Neural cell (in vitro differentiated cells): ENCODE measurements around the gene CLEC16A. TPM values are rescaled to one million over a fixed set of nuclear protein-coding genes. Genes with fewer than 3 reads are reported as not detected.

Source experiments
- H2AFZ ChIP-seq: fragments of 200-600, 300-800 bp; sonication (generic), shearing (Covaris generic); 2 replicates; pipeline ENCODE4 v1.6.0; 2014; ENCODE audit warnings: low read depth, mild to moderate bottlenecking, antibody characterized with exemption, low read length, moderate library complexity
- H3F3A ChIP-seq: fragments of 200-600 bp; shearing (Covaris generic); 2 replicates; pipeline ENCODE4 v1.6.1; 2016; ENCODE audit warnings: mild to moderate bottlenecking, moderate library complexity, mixed read lengths, antibody characterized with exemption, low read length; ENCODE audit not compliant: insufficient read depth, poor library complexity, severe bottlenecking
- H3K27ac ChIP-seq: fragments of 200-600, 300-800 bp; sonication (generic), shearing (Covaris generic); 2 replicates; pipeline ENCODE4 v1.5.1; 2014; ENCODE audit warnings: mild to moderate bottlenecking, low read length, moderate library complexity
- H3K27me3 ChIP-seq: fragments of 300-800, 200-600 bp; sonication (generic), shearing (Covaris generic); 2 replicates; pipeline ENCODE4 v1.6.0; 2014; ENCODE audit warnings: mild to moderate bottlenecking, low read depth, low read length, moderate library complexity; ENCODE audit not compliant: insufficient read depth
- H3K36me3 ChIP-seq: fragments of 300-800, 200-600 bp; sonication (generic), shearing (Covaris generic); 2 replicates; pipeline ENCODE4 v1.5.1; 2014; ENCODE audit warnings: mild to moderate bottlenecking, antibody characterized with exemption, low read length, moderate library complexity; ENCODE audit not compliant: insufficient read depth
- H3K4me2 ChIP-seq: fragments of 300-800, 200-600 bp; sonication (generic), shearing (Covaris generic); 2 replicates; pipeline ENCODE4 v1.6.0; 2014; ENCODE audit warnings: mild to moderate bottlenecking, low read length
- H3K4me3 ChIP-seq: fragments of 300-800, 200-600 bp; sonication (generic), shearing (Covaris generic); 2 replicates; pipeline ENCODE4 v1.5.1; 2014; ENCODE audit warnings: mild to moderate bottlenecking, low read length, moderate library complexity
- H3K79me2 ChIP-seq: fragments of 200-600 bp; shearing (Covaris generic); replicated peaks from 2 replicates; pipeline ENCODE4 v1.6.0; 2014; ENCODE audit warnings: mild to moderate bottlenecking, low read length, moderate library complexity; ENCODE audit not compliant: insufficient read depth
- H3K9ac ChIP-seq: fragments of 300-800, 200-600 bp; sonication (generic), shearing (Covaris generic); 2 replicates; pipeline ENCODE4 v1.6.1; 2016; ENCODE audit warnings: mild to moderate bottlenecking, low read length, mixed read lengths
- H3K9me2 ChIP-seq: fragments of 200-600 bp; shearing (Covaris generic); 2 replicates; pipeline ENCODE4 v1.6.1; 2016; ENCODE audit warnings: mild to moderate bottlenecking, low read length, mixed read lengths; ENCODE audit not compliant: insufficient read depth
- H3K9me3 ChIP-seq: fragments of 200-600, 300-800 bp; sonication (generic), shearing (Covaris generic); 2 replicates; pipeline ENCODE4 v1.6.1; 2016; ENCODE audit warnings: mild to moderate bottlenecking, mixed run types, low read length, moderate library complexity, mixed read lengths
- H4K20me1 ChIP-seq: fragments of 200-600 bp; shearing (Covaris generic); 2 replicates; pipeline ENCODE4 v1.6.1; 2016; ENCODE audit warnings: mild to moderate bottlenecking, mixed run types; ENCODE audit not compliant: insufficient read depth
- CTCF ChIP-seq: fragments of 450-650 bp; IDR thresholded peaks from 2 replicates; pipeline ENCODE4 v1.5.1; 2014; ENCODE audit warnings: antibody characterized with exemption, mild to moderate bottlenecking, moderate library complexity; ENCODE audit not compliant: poor library complexity, severe bottlenecking
- EP300 ChIP-seq: fragments of 450-650 bp; conservative IDR thresholded peaks from 2 replicates; pipeline ENCODE4 v1.6.1; 2014; ENCODE audit warnings: antibody characterized with exemption, mild to moderate bottlenecking, moderate library complexity; ENCODE audit not compliant: poor library complexity, severe bottlenecking
- EZH2 ChIP-seq: fragments of 200-600, 300-800 bp; shearing (Covaris generic), sonication (generic); IDR thresholded peaks from 2 replicates; pipeline ENCODE4 v1.6.1; 2014; ENCODE audit warnings: antibody characterized with exemption, low read length, borderline replicate concordance, mild to moderate bottlenecking; ENCODE audit not compliant: insufficient read depth, poor library complexity, severe bottlenecking
- MXI1 ChIP-seq: fragments of 450-650 bp; conservative IDR thresholded peaks from 2 replicates; pipeline ENCODE4 v1.6.1; 2014; ENCODE audit warnings: antibody characterized with exemption, mild to moderate bottlenecking; ENCODE audit not compliant: poor library complexity, severe bottlenecking
- POLR2AphosphoS5 ChIP-seq: IDR thresholded peaks from 2 replicates; pipeline ENCODE4 v1.6.1; 2012
- RAD21 ChIP-seq: fragments of 450-650 bp; conservative IDR thresholded peaks from 2 replicates; pipeline ENCODE4 v1.6.1; 2014; ENCODE audit warnings: antibody characterized with exemption, mild to moderate bottlenecking, moderate library complexity
- SMC3 ChIP-seq: fragments of 450-650 bp; conservative IDR thresholded peaks from 2 replicates; pipeline ENCODE4 v1.6.1; 2014; ENCODE audit warnings: antibody characterized with exemption, mild to moderate bottlenecking, moderate library complexity; ENCODE audit not compliant: poor library complexity
- TAF1 ChIP-seq: IDR thresholded peaks from 2 replicates; pipeline ENCODE4 v1.6.1; 2012; ENCODE audit warnings: low read depth
- polyA plus RNA-seq: library from polyadenylated mRNA; depleted of rRNA; stranded (reverse); fragments of >200 nt; gene quantifications from 2 replicates; pipeline ENCODE4 v1.2.3, GENCODE V29; 2014
- TF ChIP-seq, protein P1 (sequence below): IDR thresholded peaks from 2 replicates; pipeline ENCODE4 v1.6.1; 2012; ENCODE audit warnings: borderline replicate concordance

The CLEC16A gene
- polyA plus RNA-seq, 1 donor from 2014 or later: 11.1 TPM

DNA sequence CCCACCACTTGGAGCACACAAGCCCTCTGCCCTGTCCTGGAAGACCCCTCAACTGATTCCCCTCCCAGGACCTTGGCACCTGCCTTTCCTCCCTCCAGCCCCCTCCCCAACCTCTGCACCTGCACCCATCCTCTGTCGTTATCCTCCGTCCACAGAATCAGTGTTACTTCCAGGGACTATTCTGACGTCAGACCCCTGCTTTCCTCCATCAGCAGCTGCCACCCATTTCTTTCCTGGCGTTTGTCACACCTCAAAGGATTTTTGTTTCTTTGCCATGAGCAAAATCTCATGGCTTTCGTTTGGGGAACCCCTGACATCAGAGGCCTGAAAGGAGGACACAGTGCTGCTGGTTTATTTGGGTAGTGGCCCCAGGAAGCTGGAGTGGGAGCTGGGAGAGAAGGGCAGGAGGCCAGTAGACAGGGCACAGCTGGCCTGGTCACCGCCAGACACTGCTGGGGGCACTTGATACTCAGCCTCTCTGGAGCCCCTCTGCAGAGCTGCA lies 243.2 kb downstream of the CLEC16A start:
- H3K79me2 ChIP-seq: no peaks in the 10 kb centered on the region
- no peaks in the 10 kb centered on the region for H3K9me3 ChIP-seq
- H4K20me1 ChIP-seq: no peaks in the 10 kb centered on the region
- no peaks in the 10 kb centered on the region for H3K27me3 ChIP-seq
- no peaks in the 10 kb centered on the region for H3K9me2 ChIP-seq
- no peaks in the 10 kb centered on the region for H3F3A ChIP-seq
- no peak overlapping the region for H2AFZ ChIP-seq
- H3K4me3 ChIP-seq: no peak overlapping the region
- no peak overlapping the region for H3K9ac ChIP-seq
- no peak overlapping the region for H3K4me2 ChIP-seq
- TF ChIP-seq CTCF (no peak), TAF1 (no peak), MXI1 (no peak), RAD21 (no peak), EP300 (no peak), EZH2 (no peak), SMC3 (no peak), POLR2AphosphoS5 (no peak)
- TF ChIP-seq, protein P1, sequence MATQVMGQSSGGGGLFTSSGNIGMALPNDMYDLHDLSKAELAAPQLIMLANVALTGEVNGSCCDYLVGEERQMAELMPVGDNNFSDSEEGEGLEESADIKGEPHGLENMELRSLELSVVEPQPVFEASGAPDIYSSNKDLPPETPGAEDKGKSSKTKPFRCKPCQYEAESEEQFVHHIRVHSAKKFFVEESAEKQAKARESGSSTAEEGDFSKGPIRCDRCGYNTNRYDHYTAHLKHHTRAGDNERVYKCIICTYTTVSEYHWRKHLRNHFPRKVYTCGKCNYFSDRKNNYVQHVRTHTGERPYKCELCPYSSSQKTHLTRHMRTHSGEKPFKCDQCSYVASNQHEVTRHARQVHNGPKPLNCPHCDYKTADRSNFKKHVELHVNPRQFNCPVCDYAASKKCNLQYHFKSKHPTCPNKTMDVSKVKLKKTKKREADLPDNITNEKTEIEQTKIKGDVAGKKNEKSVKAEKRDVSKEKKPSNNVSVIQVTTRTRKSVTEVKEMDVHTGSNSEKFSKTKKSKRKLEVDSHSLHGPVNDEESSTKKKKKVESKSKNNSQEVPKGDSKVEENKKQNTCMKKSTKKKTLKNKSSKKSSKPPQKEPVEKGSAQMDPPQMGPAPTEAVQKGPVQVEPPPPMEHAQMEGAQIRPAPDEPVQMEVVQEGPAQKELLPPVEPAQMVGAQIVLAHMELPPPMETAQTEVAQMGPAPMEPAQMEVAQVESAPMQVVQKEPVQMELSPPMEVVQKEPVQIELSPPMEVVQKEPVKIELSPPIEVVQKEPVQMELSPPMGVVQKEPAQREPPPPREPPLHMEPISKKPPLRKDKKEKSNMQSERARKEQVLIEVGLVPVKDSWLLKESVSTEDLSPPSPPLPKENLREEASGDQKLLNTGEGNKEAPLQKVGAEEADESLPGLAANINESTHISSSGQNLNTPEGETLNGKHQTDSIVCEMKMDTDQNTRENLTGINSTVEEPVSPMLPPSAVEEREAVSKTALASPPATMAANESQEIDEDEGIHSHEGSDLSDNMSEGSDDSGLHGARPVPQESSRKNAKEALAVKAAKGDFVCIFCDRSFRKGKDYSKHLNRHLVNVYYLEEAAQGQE: no peak
- H3K36me3 ChIP-seq: no peaks in the 10 kb centered on the region
- no peak overlapping the region for H3K27ac ChIP-seq

DNA sequence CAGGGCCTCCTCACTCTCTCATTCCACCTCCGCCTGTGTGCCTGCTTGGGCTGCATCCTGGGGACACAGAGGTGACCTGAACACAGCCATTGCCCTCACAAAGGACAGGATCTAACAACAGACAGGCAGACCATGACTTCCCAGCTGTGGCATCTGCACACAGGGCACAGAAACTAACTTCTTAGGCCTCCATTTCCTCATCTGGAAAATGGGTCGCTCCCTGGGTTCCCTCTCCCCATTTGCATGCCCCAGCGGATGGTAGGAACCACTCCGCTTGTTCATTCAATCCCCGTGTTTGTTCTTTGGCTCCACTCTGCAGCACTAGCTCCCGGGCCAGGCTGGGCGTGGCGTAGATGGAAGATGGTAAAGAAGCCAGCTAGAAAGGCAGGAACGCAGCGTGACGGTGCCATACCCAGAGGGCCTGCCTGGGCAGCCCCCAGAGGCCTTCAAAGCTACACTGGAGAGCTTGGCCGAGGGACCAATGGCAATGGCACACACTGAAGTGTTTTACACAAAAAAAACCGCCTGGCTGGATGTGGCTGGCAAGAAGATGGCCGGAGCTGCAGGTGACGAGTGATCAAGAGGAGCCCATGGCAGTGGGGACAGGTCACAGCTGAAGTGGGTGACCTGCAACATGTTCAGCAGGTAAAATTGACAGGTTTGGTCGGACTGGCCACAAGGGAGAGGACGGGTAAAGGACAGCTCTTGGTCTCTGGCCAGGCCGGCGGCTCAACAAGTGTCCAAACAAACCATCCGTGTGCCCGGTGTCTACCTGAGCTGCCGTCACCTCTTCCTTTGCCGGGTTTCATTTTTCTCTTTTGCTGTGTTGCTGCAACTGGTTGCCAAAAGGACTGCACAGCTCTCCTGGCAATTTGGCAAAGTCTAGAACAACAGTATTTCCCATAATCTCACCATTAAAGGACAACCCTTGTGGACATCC lies 244.7 kb downstream of the CLEC16A start:
- H3K9me3 ChIP-seq: no peaks in the 10 kb centered on the region
- H3K36me3 ChIP-seq: no peaks in the 10 kb centered on the region
- TF ChIP-seq, protein P1: no peak
- no peak for TF ChIP-seq EP300
- TF ChIP-seq TAF1: no peak
- TF ChIP-seq EZH2: no peak
- no peak for TF ChIP-seq SMC3
- TF ChIP-seq RAD21: no peak
- no peak overlapping the region for H3K4me3 ChIP-seq
- H3K9me2 ChIP-seq: no peaks in the 10 kb centered on the region
- H3K27me3 ChIP-seq: no peaks in the 10 kb centered on the region
- no peaks in the 10 kb centered on the region for H3F3A ChIP-seq
- no peak overlapping the region for H3K27ac ChIP-seq
- no peak overlapping the region for H3K9ac ChIP-seq
- no peak overlapping the region for H2AFZ ChIP-seq
- H3K79me2 ChIP-seq: no peaks in the 10 kb centered on the region
- H4K20me1 ChIP-seq: no peaks in the 10 kb centered on the region
- H3K4me2 ChIP-seq: no peak overlapping the region
